Activated CD4-positive, alpha-beta T cell treated with anti-CD3 and anti-CD28 coated beads, Interleukin-2, Interleukin-6, amounts not matched to agents 100 ng/mL and 50 ng/mL, durations not matched to agents 16 hours and 8 hours (primary cell): ENCODE results near the gene SLC16A1.

Experiments
- DNase-seq: peaks from one replicate; pipeline ENCODE4 v3.0.0-alpha.2; 2020

Gene SLC16A1

GRCh38 chr1:112878321-112878720 lies 77.7 kb downstream of the SLC16A1 start:
- no peak for DNase-seq

DNA sequence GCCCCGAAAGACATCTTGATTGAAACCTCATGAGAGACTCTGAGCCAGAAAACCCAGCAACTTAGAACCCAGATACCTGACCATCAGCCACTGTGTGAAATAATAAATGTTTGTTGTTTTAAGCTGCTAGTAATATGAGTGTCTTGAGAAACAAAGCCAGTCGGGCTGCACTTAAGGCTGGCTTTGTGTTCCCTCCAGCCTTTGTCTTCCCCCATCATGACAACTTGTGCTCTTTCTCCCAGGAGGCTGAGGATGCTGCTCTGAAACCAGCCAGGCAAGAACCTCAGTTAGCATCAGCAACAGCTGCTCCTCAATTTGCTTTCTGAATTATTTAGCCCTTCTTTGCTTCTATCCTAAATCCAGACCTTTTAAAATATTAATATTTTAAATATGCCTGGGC lies 78.2 kb downstream of the SLC16A1 start:
- DNase-seq: no peak

DNA sequence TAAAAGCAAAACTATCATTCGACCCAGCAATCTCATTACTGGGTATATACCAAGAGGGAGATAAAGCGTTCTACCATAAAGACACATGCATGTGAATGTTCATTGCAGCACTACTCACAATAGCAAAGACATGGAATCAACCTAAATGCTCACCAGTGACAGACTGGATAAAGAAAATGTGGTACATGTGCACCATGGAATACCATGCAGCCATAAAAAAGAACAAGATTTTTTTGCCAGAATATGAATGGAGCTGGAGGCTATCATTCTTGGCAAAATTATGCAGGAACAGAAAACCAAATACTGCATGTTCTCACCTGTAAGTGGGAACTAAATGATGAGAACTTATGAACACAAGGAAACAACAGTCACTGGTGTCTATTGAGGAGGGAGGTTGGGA lies 79.7 kb downstream of the SLC16A1 start:
- DNase-seq: no peak

DNA sequence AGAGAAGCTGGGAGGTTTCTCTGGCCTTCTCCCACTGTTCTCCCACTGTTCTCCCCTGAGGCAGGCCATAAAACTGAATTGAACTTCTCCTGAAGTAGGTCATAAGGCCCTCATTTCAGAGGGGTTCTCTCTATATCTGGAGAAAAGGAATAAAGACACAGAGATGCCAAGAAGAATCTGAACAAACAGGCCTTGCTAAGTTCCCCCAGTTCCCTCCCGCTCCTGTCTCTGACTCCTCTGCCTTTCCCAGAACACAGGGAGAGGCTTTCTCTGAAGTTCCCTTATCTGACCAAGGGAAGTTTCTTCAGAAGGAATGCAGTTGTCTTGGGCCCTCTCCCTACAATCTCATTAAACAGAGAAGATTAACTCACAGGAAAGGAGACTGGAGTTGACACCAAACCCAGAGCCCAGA lies 83.4 kb downstream of the SLC16A1 start:
- DNase-seq: no peak

DNA sequence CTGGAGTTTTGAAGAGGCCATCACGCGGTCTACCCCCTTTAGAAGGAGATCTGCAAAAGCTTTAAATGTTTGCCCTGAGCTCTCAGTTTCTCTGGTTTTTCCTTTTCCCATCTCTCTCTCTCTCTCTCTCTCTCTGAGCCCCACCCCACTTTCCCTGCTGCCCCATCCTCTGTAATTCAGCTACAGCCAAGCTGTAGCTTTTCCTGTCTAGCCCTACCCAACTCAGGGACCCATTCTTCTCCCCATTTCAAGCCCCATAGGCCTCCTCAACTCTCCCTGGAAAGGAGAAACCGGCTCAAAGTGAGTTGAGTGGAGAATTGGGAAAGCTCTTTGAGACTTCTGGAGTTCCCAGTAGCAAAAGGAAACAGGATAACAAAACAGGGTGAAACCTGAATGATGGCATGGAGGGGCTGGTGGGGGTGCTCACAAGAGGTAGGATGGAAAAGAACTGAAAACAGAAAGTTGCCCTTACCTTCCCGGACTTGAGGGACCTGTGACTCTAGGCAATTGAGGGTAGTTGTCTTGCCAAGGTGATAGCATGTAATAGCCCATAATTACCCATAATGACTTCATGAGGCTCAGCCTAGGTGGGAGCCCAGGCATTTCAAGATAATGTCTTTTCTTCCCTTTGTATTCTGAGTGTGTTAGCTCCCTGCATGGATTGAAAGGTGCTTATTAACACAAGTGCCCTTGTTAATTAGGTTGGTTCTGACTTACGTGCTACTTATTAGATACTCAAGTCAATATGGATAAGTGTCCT lies 84.9 kb downstream of the SLC16A1 start:
- no peak for DNase-seq

DNA sequence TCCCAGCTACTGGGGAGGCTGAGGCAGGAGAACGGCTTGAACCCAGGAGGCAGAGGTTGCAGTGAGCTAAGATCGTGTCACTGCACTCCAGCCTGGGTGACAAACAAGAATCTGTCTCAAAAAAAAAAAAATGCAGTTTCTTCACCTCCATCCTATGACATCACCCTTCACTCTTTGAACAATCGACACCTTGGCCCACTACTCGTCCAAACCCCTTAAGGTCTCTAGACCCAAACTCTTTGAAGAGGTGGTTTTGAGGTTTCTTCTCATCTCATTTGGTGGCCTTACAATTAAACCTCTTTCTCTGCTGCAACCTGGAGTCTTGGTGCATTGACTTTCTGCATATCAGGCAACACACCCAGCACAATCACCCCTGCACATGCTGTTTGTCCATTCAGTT lies 86.1 kb downstream of the SLC16A1 start:
- DNase-seq: no peak

DNA sequence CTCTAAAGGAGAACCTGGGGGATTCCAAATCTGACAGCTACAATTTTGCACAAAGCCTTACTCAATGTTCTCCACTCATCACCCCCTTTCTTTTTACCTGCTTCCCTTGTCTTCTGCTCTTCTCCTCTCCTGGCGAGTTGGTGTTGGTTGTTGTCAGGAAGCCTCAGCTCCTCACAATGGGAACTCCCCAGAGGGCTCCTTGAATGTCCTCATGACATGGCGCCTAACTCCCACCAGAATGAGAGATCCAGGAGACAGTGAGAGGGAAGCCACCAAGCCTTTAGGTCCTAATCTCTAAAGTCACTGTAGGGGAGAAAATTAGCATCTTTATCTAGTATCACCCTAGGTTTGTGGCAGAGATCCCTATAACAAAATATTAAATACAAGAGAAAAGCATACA lies 87.8 kb downstream of the SLC16A1 start:
- no peak for DNase-seq

DNA sequence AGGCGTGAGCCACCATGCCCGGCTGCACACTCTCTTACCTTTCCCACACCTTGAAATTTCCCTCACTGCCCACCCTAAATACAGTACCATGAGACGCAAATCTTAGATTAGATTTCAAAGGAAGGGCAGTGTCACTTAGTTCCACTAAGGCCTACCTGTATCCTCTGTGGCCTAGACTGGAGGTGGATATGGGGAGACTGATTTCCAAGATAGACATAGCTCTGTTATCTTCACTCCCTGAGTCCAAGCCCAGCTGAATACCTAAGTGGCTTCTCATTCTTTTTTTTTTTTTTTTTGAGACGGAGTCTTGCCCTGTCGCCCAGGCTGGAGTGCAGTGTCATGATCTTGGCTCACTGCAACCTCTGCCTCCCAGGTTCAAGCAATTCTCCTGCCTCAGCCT lies 89.0 kb downstream of the SLC16A1 start:
- DNase-seq: no peak

- DNase-seq: no peak
These were observed 89.8 kb downstream of the SLC16A1 start for GRCh38 chr1:112866151-112866550.

DNA sequence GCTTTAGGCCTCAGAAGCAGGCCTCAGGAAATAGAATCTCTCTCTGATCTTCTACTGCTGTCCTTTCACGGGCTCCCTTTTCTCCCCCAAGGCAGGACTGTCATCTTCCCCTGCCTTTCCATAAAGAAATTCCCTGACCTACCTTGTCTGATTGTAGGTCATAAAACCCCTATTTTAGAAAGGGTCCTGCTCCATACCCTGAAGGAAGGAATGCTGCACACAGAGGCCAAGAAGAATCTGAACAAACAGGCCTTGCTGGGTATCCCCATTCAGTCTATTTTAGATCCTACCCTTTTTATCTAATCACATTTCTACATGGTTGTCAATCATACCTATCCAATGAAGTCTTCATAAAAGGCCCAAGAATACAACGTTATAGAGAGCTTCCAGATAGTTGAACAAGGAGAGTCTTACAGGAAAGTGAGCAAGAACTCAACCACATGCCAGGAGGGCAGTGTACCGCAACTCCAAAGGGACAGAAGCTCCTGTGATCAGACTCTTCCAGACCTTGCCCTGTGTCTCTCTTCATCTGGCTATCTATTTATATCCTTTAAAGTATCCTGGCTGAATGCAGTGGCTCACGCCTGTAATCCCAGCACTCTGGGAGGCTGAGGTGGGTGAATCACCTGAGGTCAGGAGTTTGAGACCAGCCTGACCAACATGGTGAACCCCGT lies 93.1 kb downstream of the SLC16A1 start:
- DNase-seq: no peak
